OCI-LY7 (cell line): ENCODE data around the gene CEP72.
"Not testable (repeated sequence)": the region's sequence is repeated elsewhere in the genome, so short reads cannot be mapped to it uniquely, and the experiment has no call there.

ENCODE experiments used
- CTCF ChIP-seq: fragments of 200-600 bp; sonication (generic); conservative IDR thresholded peaks from 2 replicates; pipeline ENCODE4 v1.5.1; 2014; ENCODE audit warnings: mild to moderate bottlenecking, antibody characterized with exemption, low read length, moderate library complexity, mixed read lengths
- EZH2phosphoT487 ChIP-seq: fragments of 200-600 bp; sonication (generic); IDR thresholded peaks from 2 replicates; pipeline ENCODE4 v1.6.1; 2018; ENCODE audit warnings: low read depth, borderline replicate concordance, mild to moderate bottlenecking, mixed run types, antibody characterized with exemption, low read length, moderate library complexity, mixed read lengths

- TF ChIP-seq CTCF, EZH2phosphoT487: not testable (repeated sequence)
These were observed 74.8 kb downstream of the CEP72 start for GRCh38 chr5:686936-687335.
